NOMO-1 (cell line): ENCODE measurements around the gene TMEM95.
"Not testable (repeated sequence)": the region's sequence is repeated elsewhere in the genome, so short reads cannot be mapped to it uniquely, and the experiment has no call there.

Experiments used
- DNase-seq, 2 experiments: peaks; one replicate each; lab custom pipeline; 2025; ENCODE audit not compliant: unreplicated experiment in 2 of 2; lab: John Stamatoyannopoulos, UW

The TMEM95 gene

GRCh38 chr17:7322520-7323194 is 32.3 kb upstream of the TMEM95 start:
- no peak for DNase-seq

- no peak for DNase-seq
These were observed 31.1 kb upstream of the TMEM95 start for GRCh38 chr17:7323731-7324437.

GRCh38 chr17:7324438-7324779 is 30.5 kb upstream of the TMEM95 start:
- DNase-seq = no peak

- no peak for DNase-seq
These were observed 29.9 kb upstream of the TMEM95 start for GRCh38 chr17:7325031-7325528.

- DNase-seq = no peak
These were observed 28.8 kb upstream of the TMEM95 start for GRCh38 chr17:7326186-7326585.

GRCh38 chr17:7327056-7327455 is 27.9 kb upstream of the TMEM95 start:
- DNase-seq = no peak

GRCh38 chr17:7327501-7327900 is 27.5 kb upstream of the TMEM95 start:
- DNase-seq = no peak

- no peak for DNase-seq
These were observed 26.9 kb upstream of the TMEM95 start for GRCh38 chr17:7328009-7328408.

GRCh38 chr17:7328840-7329373 is 26.0 kb upstream of the TMEM95 start, which contains the start of gene NEURL4:
Gene NEURL4 (minus strand): TSS chr17:7329335. CDS start chr17:7329312, 23 bp downstream.
- no peak for DNase-seq

- peak; percentile 97 to 99 for DNase-seq
These were observed 25.5 kb upstream of the TMEM95 start for GRCh38 chr17:7329374-7329996.

- DNase-seq = peak; percentile 85 to 86
These were observed 24.8 kb upstream of the TMEM95 start for GRCh38 chr17:7329997-7330637.

- no peak for DNase-seq
These were observed 24.3 kb upstream of the TMEM95 start for GRCh38 chr17:7330638-7331015.

- no peak for DNase-seq
These were observed 22.8 kb upstream of the TMEM95 start for GRCh38 chr17:7332111-7332510.

- peak; percentile 40 to 53 for DNase-seq
These were observed 22.3 kb upstream of the TMEM95 start for GRCh38 chr17:7332600-7333069.

- no peak for DNase-seq
These were observed 19.9 kb upstream of the TMEM95 start for GRCh38 chr17:7334938-7335538.

- DNase-seq = not testable (repeated sequence)
These were observed 19.2 kb upstream of the TMEM95 start for GRCh38 chr17:7335765-7336164.

- DNase-seq = peak; percentile 42 to 81
These were observed 18.4 kb upstream of the TMEM95 start, which contains the start of gene ACAP1 for GRCh38 chr17:7336240-7337175. Gene ACAP1 (plus strand): TSS chr17:7336529. CDS start chr17:7336735, 206 bp downstream.

- DNase-seq = not testable (repeated sequence)
These were observed 17.4 kb upstream of the TMEM95 start for GRCh38 chr17:7337600-7337999.

GRCh38 chr17:7340179-7340578 is 14.8 kb upstream of the TMEM95 start:
- DNase-seq = no peak
